Mesenchymal stem cell (in vitro differentiated cells and primary cell): ENCODE data around the gene ASB2.

ENCODE experiments used
- DNase-seq: peaks from one replicate; pipeline ENCODE4 v3.0.0-alpha.2; 2013
- H2AFZ ChIP-seq: one replicate; pipeline ENCODE4 v1.6.1; 2013; ENCODE audit warnings: low read depth, mild to moderate bottlenecking, control low read depth, inconsistent platforms, low read length, moderate library complexity
- H2AK5ac ChIP-seq: 2 replicates; pipeline ENCODE4 v1.6.1; 2013; ENCODE audit warnings: low read length, moderate library complexity, mild to moderate bottlenecking, inconsistent platforms; ENCODE audit not compliant: severe bottlenecking
- H2BK120ac ChIP-seq: one replicate; pipeline ENCODE4 v1.6.1; 2013; ENCODE audit warnings: low read depth, mild to moderate bottlenecking, inconsistent platforms, low read length, moderate library complexity
- H2BK12ac ChIP-seq, 2 experiments: one replicate each; pipeline ENCODE4 v1.6.1; 2013; ENCODE audit warnings: inconsistent platforms in 2 of 2, low read length in 2 of 2, mild to moderate bottlenecking in 2 of 2, moderate library complexity in 2 of 2, control low read depth in 1 of 2
- H2BK15ac ChIP-seq: one replicate; pipeline ENCODE4 v1.6.1; 2013; ENCODE audit warnings: mild to moderate bottlenecking, low read depth, inconsistent platforms; ENCODE audit not compliant: poor library complexity, severe bottlenecking
- H2BK5ac ChIP-seq: 2 replicates; pipeline ENCODE4 v1.6.1; 2013; ENCODE audit warnings: low read depth, mild to moderate bottlenecking, low read length, control low read depth, inconsistent platforms; ENCODE audit not compliant: poor library complexity, severe bottlenecking
- H3K14ac ChIP-seq, 2 experiments: one replicate each; pipeline ENCODE4 v1.6.1; 2013; ENCODE audit warnings: inconsistent platforms in 2 of 2, low read length in 2 of 2, control low read depth in 1 of 2, mild to moderate bottlenecking in 1 of 2, moderate library complexity in 1 of 2
- H3K18ac ChIP-seq, 2 experiments: one replicate each; pipeline ENCODE4 v1.6.1; 2013; ENCODE audit warnings: inconsistent platforms in 2 of 2, low read length in 2 of 2, control low read depth in 1 of 2, low read depth in 1 of 2, mild to moderate bottlenecking in 1 of 2
- H3K23ac ChIP-seq, 2 experiments: one replicate each; pipeline ENCODE4 v1.6.1; 2013; ENCODE audit warnings: inconsistent platforms in 2 of 2, low read length in 2 of 2, mild to moderate bottlenecking in 2 of 2, moderate library complexity in 2 of 2, control low read depth in 1 of 2
- H3K27ac ChIP-seq: 2 replicates; pipeline ENCODE4 v1.5.1; 2013; ENCODE audit warnings: mild to moderate bottlenecking, moderate library complexity, low read length, control low read depth, inconsistent platforms; ENCODE audit not compliant: poor library complexity, severe bottlenecking
- H3K27me3 ChIP-seq, 2 experiments: 2 replicates each; pipeline versions ENCODE4 v1.6.1 to v1.7.0; 2013; ENCODE audit warnings: low read length in 2 of 2, mild to moderate bottlenecking in 2 of 2, moderate library complexity in 2 of 2, control low read depth in 1 of 2, inconsistent platforms in 1 of 2; ENCODE audit not compliant: control insufficient read depth in 1 of 2, insufficient read depth in 1 of 2
- H3K36me3 ChIP-seq, 2 experiments: 2 replicates each; pipeline versions ENCODE4 v1.6.1 to v1.7.0; 2013; ENCODE audit warnings: low read length in 2 of 2, control low read depth in 1 of 2, inconsistent platforms in 1 of 2, low read depth in 1 of 2, mild to moderate bottlenecking in 1 of 2; ENCODE audit not compliant: insufficient read depth in 2 of 2, control insufficient read depth in 1 of 2
- H3K4ac ChIP-seq, 2 experiments: one replicate each; pipeline ENCODE4 v1.6.1; 2013; ENCODE audit warnings: inconsistent platforms in 2 of 2, low read length in 2 of 2, mild to moderate bottlenecking in 2 of 2, moderate library complexity in 2 of 2, control low read depth in 1 of 2, low read depth in 1 of 2
- H3K4me1 ChIP-seq: 2 replicates; pipeline ENCODE4 v1.6.1; 2013; ENCODE audit warnings: low read depth, low read length, control low read depth; ENCODE audit not compliant: control insufficient read depth, insufficient read depth
- H3K4me2 ChIP-seq: 2 replicates; pipeline ENCODE4 v1.6.1; 2013; ENCODE audit warnings: low read length, mild to moderate bottlenecking, inconsistent platforms; ENCODE audit not compliant: poor library complexity, severe bottlenecking
- H3K4me3 ChIP-seq, 2 experiments: 2 replicates each; pipeline versions ENCODE4 v1.5.1 to v1.7.0; 2013; ENCODE audit warnings: low read length in 2 of 2, mild to moderate bottlenecking in 2 of 2, control low read depth in 1 of 2, low read depth in 1 of 2; ENCODE audit not compliant: insufficient read depth in 1 of 2
- H3K79me1 ChIP-seq: replicated peaks from 2 replicates; pipeline ENCODE4 v1.6.1; 2013; ENCODE audit warnings: mild to moderate bottlenecking, control low read depth, low read length, inconsistent platforms; ENCODE audit not compliant: poor library complexity, severe bottlenecking
- H3K9ac ChIP-seq: 2 replicates; pipeline ENCODE4 v1.7.0; 2013; ENCODE audit warnings: mild to moderate bottlenecking, low read length, moderate library complexity
- H3K9me3 ChIP-seq: 2 replicates; pipeline ENCODE4 v1.7.0; 2013; ENCODE audit warnings: mild to moderate bottlenecking, low read length; ENCODE audit not compliant: control insufficient read depth
- H4K8ac ChIP-seq: one replicate; pipeline ENCODE4 v1.6.1; 2013; ENCODE audit warnings: inconsistent platforms, mild to moderate bottlenecking, low read length, moderate library complexity
- H4K91ac ChIP-seq: one replicate; pipeline ENCODE4 v1.6.1; 2013; ENCODE audit warnings: mild to moderate bottlenecking, low read length, inconsistent platforms
- WGBS: methylation state at CpG from one replicate; pipeline ENCODE4 v1.1.7; 2013; ENCODE audit warnings: mixed read lengths; 5-methylcytosine and 5-hydroxymethylcytosine counted together

The ASB2 gene

DNA sequence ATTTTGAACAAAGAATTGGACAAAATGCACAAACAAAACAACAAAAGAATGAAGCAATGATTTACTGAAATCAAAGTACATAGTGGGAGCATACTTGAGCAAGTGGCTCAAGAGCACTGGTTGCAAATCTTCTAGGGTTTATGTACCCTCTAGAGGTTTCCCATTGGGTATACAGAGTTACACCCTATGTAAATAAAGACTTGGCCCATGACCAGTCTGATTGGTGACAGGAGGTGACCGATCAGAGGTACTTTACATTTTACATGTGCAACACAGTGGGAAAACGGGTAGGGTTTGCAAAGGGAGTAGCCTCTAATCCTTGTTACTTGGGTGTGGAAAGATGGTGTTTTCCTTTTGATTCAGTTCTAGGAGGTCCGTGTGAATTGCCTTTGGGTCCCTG, 59.9 kb downstream of the ASB2 start:
- no peak overlapping the region for H2BK12ac ChIP-seq
- H2BK5ac ChIP-seq = no peak overlapping the region
- no peaks in the 10 kb centered on the region for H3K79me1 ChIP-seq
- H2BK15ac ChIP-seq = no peak overlapping the region
- H3K4me3 ChIP-seq = no peak overlapping the region
- no peak overlapping the region for H3K18ac ChIP-seq
- 65% methylated on average over 3 of the region's 3 CpGs for WGBS
- H2BK120ac ChIP-seq = no peak overlapping the region
- no peaks in the 10 kb centered on the region for H3K36me3 ChIP-seq
- H3K9ac ChIP-seq = no peak overlapping the region
- H2AK5ac ChIP-seq = no peak overlapping the region
- DNase-seq = no peak
- H2AFZ ChIP-seq = no peak overlapping the region
- H3K4me1 ChIP-seq = no peaks in the 10 kb centered on the region
- peaks cover 6 to 12% of the 10 kb centered on the region in 2 experiments for H3K27me3 ChIP-seq
- no peak overlapping the region for H3K4ac ChIP-seq
- H4K91ac ChIP-seq = no peak overlapping the region
- no peak overlapping the region for H3K23ac ChIP-seq
- no peak overlapping the region for H3K14ac ChIP-seq
- peaks cover 18% of the 10 kb centered on the region for H3K9me3 ChIP-seq
- no peak overlapping the region for H3K4me2 ChIP-seq
- H3K27ac ChIP-seq = no peak overlapping the region
- H4K8ac ChIP-seq = no peak overlapping the region

DNA sequence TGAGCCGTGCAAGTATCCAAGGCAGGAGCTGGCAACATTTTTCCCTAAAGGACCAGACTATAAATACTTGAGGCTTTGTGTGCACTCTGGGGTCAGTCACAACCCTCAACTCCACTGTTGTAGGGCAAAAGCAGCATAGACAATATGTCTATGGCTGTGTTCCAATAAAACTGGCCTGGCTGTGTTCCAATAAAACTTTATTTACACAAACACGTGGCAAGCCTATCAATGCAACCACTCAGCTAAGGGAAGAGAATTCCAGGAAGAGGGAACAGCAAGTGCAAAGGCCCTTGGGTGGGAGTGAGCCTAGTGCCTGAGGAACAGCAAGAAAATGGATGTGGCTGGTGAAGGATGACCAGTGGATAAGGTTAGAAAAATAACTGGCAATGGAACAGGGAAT, 60.6 kb downstream of the ASB2 start:
- Histone ChIP-seq H2BK12ac (no peak overlapping the region), H4K8ac (no peak overlapping the region), H4K91ac (no peak overlapping the region), H3K9me3 (peaks cover 18% of the 10 kb centered on the region), H3K4ac (no peak overlapping the region), H3K9ac (no peak overlapping the region), H3K27ac (no peak overlapping the region), H3K4me1 (no peaks in the 10 kb centered on the region), H2AK5ac (no peak overlapping the region), H3K4me2 (no peak overlapping the region), H2BK120ac (no peak overlapping the region), H3K18ac (no peak overlapping the region), H3K4me3 (no peak overlapping the region), H3K23ac (no peak overlapping the region), H3K27me3 (peaks cover 6 to 12% of the 10 kb centered on the region in 2 experiments), H3K36me3 (no peaks in the 10 kb centered on the region), H3K14ac (no peak overlapping the region), H2AFZ (no peak overlapping the region), H2BK5ac (no peak overlapping the region), H2BK15ac (no peak overlapping the region), H3K79me1 (no peaks in the 10 kb centered on the region)
- WGBS = 50% methylated on average over 2 of the region's 2 CpGs
- no peak for DNase-seq

DNA sequence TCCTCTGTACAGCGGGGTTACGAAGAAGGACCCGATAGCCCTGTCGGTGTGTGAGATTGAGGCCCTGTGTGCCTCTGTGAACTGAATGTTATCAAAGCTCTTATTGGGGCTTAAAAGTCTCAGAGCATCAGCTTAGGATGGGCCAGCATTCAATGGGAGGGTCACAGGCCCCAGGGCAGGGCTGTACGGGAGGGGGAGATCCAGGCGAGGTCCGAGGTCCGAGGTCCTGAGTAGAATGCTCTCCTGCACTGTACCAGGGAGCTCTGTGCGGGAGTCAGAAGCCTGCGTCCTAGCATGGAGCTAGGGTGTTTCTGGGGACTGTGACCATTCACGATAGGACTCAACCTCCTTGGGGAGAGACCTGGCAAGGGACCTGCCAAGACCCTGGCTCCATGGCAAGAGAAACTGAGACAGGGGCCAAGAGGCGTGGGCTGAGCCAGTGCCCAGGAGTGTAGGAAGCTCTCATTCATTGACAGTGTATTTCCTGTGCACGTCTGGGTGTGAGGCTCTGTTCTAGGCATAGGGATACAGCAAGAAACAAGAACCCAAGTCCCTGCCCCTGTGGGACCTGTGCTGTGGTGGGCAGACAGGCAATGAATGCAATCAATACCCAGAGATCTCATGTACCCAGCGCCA, 61.2 kb downstream of the ASB2 start:
- no peak overlapping the region for H3K23ac ChIP-seq
- H3K18ac ChIP-seq = no peak overlapping the region
- H2BK5ac ChIP-seq = no peak overlapping the region
- H3K4ac ChIP-seq = no peak overlapping the region
- no peak overlapping the region for H3K27ac ChIP-seq
- H3K79me1 ChIP-seq = no peaks in the 10 kb centered on the region
- H2BK12ac ChIP-seq = no peak overlapping the region
- H3K4me3 ChIP-seq = no peak overlapping the region
- no peak overlapping the region for H4K91ac ChIP-seq
- no peaks in the 10 kb centered on the region for H3K36me3 ChIP-seq
- no peak overlapping the region for H2BK15ac ChIP-seq
- no peak overlapping the region for H2BK120ac ChIP-seq
- no peak overlapping the region for H2AFZ ChIP-seq
- 82% methylated on average over 14 of the region's 14 CpGs for WGBS
- H3K14ac ChIP-seq = no peak overlapping the region
- no peak for DNase-seq
- H3K4me1 ChIP-seq = no peaks in the 10 kb centered on the region
- no peak overlapping the region for H4K8ac ChIP-seq
- H3K27me3 ChIP-seq = peaks cover 6 to 17% of the 10 kb centered on the region in 2 experiments
- peaks cover 18% of the 10 kb centered on the region for H3K9me3 ChIP-seq
- no peak overlapping the region for H3K9ac ChIP-seq
- H3K4me2 ChIP-seq = no peak overlapping the region
- no peak overlapping the region for H2AK5ac ChIP-seq

DNA sequence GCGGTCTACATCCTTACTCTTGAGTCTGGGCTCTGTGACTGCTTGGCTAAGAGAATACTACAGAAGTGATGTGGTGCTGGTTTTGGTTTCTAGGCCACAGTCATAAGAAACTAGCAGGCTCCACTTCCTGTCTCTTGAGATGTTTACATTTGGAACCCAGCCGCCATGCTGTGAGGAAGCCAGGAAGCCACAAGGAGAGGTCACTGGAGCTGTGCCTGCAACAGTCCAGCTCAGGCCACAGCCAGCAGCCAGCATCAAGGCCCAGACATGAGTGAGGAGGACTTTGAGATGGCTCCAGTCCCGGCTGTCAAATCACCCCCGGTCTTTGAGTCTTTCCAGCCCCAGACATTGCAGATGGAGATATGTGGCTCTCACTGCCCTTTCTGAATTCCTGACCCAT, 62.1 kb downstream of the ASB2 start:
- Histone ChIP-seq H3K18ac (no peak overlapping the region), H3K79me1 (no peaks in the 10 kb centered on the region), H2AFZ (no peak overlapping the region), H3K4me2 (no peak overlapping the region), H3K27ac (no peak overlapping the region), H3K27me3 (peaks cover 9 to 20% of the 10 kb centered on the region in 2 experiments), H4K91ac (no peak overlapping the region), H3K4ac (no peak overlapping the region), H4K8ac (no peak overlapping the region), H3K4me1 (no peaks in the 10 kb centered on the region), H2BK12ac (no peak overlapping the region), H2AK5ac (no peak overlapping the region), H3K14ac (no peak overlapping the region), H2BK5ac (no peak overlapping the region), H3K9me3 (peaks cover 13% of the 10 kb centered on the region), H3K9ac (no peak overlapping the region), H2BK15ac (no peak overlapping the region), H3K23ac (no peak overlapping the region), H3K4me3 (no peak overlapping the region), H3K36me3 (no peaks in the 10 kb centered on the region), H2BK120ac (no peak overlapping the region)
- no peak for DNase-seq
- 81% methylated on average over 4 of the region's 4 CpGs for WGBS
